Activated CD8-positive, alpha-beta memory T cell treated with anti-CD3 and anti-CD28 coated beads, Interleukin-2, amount 50 U/mL, for 24 hours (primary cell): Measurements from ENCODE around the gene SOCS3.
"Not testable (repeated sequence)": the region's sequence is repeated elsewhere in the genome, so short reads cannot be mapped to it uniquely, and the experiment has no call there.

Source experiments
- DNase-seq: peaks from one replicate; pipeline ENCODE4 v3.0.0-alpha.2; 2020; ENCODE audit errors: extremely low read depth

The SOCS3 gene

GRCh38 chr17:78309659-78310255, 50.1 kb downstream of the SOCS3 start:
- DNase-seq: not testable (repeated sequence)

DNA sequence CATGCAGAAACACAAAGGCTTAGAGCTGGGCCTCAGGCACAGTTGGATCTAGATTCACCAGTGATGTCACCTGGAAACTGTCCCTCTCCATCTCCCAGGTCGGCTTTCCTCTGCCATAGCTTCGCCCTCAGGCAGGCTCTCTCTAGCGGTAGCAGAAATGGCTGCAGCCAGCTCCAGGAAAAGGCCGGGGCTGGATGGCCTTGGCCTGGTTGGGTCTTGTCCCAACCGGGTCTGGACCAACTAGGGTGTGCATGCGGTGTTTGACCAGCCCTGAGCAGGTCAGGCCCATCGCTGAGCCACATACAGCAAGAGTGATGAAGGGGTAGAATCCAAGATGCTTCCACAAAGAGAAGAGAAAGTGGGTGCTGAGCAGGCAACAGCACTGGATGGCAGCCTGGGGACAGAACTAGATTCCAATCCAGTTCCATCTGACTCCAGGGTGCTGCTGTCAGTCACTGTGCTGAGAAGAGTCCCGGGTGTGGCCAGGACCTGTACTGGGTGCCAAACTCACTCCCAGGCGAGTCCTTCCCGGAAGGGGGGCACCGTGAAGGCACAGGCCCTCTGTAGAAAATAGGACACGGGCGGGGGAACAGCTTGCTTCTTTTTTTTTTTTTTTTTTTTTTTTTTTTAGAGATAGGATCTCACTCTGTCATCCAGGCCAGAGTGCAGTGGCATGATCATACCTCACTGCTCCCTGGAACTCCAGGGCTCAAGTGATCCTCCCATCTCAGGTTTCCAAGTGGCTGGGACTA, 51.8 kb downstream of the SOCS3 start:
- DNase-seq: no peak

DNA sequence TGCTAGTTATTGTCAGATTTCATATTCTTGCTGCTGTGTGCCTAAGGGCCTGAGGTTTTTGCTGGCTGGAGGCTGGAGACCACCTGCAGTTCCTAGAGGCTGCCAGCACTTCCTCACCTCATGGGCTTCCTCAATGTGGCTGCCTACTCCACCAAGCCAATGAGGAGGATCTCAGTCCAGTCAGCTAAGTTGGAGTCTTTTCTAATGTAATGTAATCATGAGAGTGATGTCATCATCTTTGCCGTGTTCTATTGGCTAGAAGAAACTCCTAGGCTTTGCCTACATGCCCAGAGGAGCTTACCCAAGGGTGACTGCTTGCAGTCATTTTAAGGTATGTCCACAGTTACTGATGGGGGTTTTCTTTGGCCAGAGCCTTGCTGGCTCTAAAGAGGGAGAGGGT, 53.0 kb downstream of the SOCS3 start:
- no peak for DNase-seq
